HEK293T (cell line): Measurements from ENCODE around the gene XPNPEP1.

ENCODE experiments used
- BHLHE40 ChIP-seq: fragments of 450-650 bp; IDR thresholded peaks from 2 replicates; pipeline ENCODE4 v1.6.1; 2016; ENCODE audit warnings: mild to moderate bottlenecking, moderate library complexity, borderline replicate concordance
- FOXM1 ChIP-seq: fragments of 450-650 bp; IDR thresholded peaks from 2 replicates; pipeline ENCODE4 v1.6.1; 2017; ENCODE audit warnings: mild to moderate bottlenecking, borderline replicate concordance
- SP1 ChIP-seq: fragments of 450-650 bp; IDR thresholded peaks from 2 replicates; pipeline ENCODE4 v1.6.1; 2017
- TF ChIP-seq, protein P1 (sequence below): fragments of 450-650 bp; IDR thresholded peaks from 2 replicates; pipeline ENCODE4 v1.6.1; 2016

DNA sequence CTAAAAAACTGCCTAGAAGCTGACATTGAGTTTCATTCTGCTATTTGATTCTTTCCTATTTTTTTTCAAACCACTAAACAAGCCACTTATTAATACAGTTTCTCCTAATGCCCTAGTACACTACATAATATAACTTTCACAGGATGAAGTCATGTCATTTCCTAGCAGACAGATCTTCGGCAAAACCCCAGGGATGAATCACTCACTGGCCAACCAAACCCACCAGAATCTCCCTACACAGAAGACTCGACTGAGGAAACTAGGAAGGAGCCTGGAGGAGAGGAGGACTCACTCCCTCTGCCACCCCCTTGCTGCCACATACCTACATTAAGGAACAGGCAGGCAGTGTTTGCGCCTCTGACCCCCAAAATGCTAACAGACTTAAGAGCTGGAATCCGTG, 33.4 kb downstream of the XPNPEP1 start:
- TF ChIP-seq FOXM1 (no peak), BHLHE40 (no peak), SP1 (no peak)
- TF ChIP-seq, protein P1, sequence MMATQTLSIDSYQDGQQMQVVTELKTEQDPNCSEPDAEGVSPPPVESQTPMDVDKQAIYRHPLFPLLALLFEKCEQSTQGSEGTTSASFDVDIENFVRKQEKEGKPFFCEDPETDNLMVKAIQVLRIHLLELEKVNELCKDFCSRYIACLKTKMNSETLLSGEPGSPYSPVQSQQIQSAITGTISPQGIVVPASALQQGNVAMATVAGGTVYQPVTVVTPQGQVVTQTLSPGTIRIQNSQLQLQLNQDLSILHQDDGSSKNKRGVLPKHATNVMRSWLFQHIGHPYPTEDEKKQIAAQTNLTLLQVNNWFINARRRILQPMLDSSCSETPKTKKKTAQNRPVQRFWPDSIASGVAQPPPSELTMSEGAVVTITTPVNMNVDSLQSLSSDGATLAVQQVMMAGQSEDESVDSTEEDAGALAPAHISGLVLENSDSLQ: no peak
